Mammary epithelial cell (primary cell): ENCODE results near the gene RPS6KA2.

Experiments used
- EZH2 ChIP-seq: IDR thresholded peaks from 2 replicates; pipeline ENCODE4 v1.6.1; 2012; ENCODE audit warnings: low read length, inconsistent platforms, borderline replicate concordance
- TF ChIP-seq, protein P1 (sequence below), 2 donors: IDR thresholded peaks in 1 of 2; conservative IDR thresholded peaks in 1 of 2; 2 replicates each; pipeline ENCODE4 v1.5.1; 2011 to 2012; ENCODE audit warnings: inconsistent platforms in 2 of 2, low read length in 2 of 2, mild to moderate bottlenecking in 2 of 2, control low read depth in 1 of 2, low read depth in 1 of 2; ENCODE audit not compliant: insufficient read depth in 1 of 2; ENCODE audit errors: extremely low read depth in 1 of 2

DNA sequence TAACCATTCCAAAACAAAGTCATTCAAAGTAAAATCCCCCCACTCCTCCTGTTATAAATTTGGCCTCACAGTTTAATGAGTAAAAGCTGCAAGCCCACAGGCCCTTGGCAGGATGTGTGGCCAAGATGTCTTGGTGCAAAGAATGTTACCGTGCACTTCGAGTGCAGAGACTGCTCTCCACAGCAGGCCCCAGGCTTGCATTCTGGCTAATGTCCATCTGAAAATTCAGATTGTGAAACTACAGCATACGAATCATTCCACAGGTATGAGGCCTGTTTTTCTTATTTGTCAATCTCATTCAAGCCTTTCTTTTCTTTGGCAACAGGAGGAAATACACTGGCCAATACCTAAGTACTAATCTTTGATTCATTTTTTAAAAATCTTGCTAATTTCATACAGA, 7.1 kb downstream of the RPS6KA2 start:
- TF ChIP-seq, protein P1, sequence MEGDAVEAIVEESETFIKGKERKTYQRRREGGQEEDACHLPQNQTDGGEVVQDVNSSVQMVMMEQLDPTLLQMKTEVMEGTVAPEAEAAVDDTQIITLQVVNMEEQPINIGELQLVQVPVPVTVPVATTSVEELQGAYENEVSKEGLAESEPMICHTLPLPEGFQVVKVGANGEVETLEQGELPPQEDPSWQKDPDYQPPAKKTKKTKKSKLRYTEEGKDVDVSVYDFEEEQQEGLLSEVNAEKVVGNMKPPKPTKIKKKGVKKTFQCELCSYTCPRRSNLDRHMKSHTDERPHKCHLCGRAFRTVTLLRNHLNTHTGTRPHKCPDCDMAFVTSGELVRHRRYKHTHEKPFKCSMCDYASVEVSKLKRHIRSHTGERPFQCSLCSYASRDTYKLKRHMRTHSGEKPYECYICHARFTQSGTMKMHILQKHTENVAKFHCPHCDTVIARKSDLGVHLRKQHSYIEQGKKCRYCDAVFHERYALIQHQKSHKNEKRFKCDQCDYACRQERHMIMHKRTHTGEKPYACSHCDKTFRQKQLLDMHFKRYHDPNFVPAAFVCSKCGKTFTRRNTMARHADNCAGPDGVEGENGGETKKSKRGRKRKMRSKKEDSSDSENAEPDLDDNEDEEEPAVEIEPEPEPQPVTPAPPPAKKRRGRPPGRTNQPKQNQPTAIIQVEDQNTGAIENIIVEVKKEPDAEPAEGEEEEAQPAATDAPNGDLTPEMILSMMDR (conservative IDR thresholded peaks at IDR 0.05 in 1 of 2, IDR thresholded peaks at IDR 0.05 in 1 of 2; ENCODE audit: extremely low read depth in 1 of 2, insufficient read depth in 1 of 2, low read depth in 1 of 2, low read length in 2 of 2), result no peak
- no peak for TF ChIP-seq EZH2
